NCI-H2227 (cell line): ENCODE measurements around the gene CYP46A1.

Experiments
- DNase-seq: peaks from one replicate; lab custom pipeline; 2025; ENCODE audit not compliant: unreplicated experiment; lab: John Stamatoyannopoulos, UW

The CYP46A1 gene

GRCh38 chr14:99728231-99728920, 44.3 kb downstream of the CYP46A1 start:
- no peak for DNase-seq

- no peak for DNase-seq
Measured at GRCh38 chr14:99728981-99729451, 44.9 kb downstream of the CYP46A1 start.

- peak; percentile 87 for DNase-seq
Measured at GRCh38 chr14:99729991-99730875, 46.1 kb downstream of the CYP46A1 start.

GRCh38 chr14:99730876-99731546, 46.9 kb downstream of the CYP46A1 start:
- no peak for DNase-seq

GRCh38 chr14:99731547-99732435, 47.7 kb downstream of the CYP46A1 start:
- DNase-seq = no peak

- no peak for DNase-seq
Measured at GRCh38 chr14:99732436-99733210, 48.5 kb downstream of the CYP46A1 start.

GRCh38 chr14:99733211-99733539, 49.1 kb downstream of the CYP46A1 start:
- no peak for DNase-seq

GRCh38 chr14:99733540-99734405, 49.7 kb downstream of the CYP46A1 start:
- DNase-seq = no peak

GRCh38 chr14:99734406-99735051, 50.4 kb downstream of the CYP46A1 start:
- no peak for DNase-seq

- DNase-seq = no peak
Measured at GRCh38 chr14:99735189-99736135, 51.4 kb downstream of the CYP46A1 start.

GRCh38 chr14:99736603-99737371, 52.7 kb downstream of the CYP46A1 start:
- peak; percentile 38 for DNase-seq

GRCh38 chr14:99737451-99737951, 53.4 kb downstream of the CYP46A1 start:
- peak; percentile 38 for DNase-seq

GRCh38 chr14:99737956-99738667, 54.0 kb downstream of the CYP46A1 start:
- no peak for DNase-seq

GRCh38 chr14:99740411-99740810, 56.3 kb downstream of the CYP46A1 start:
- DNase-seq = no peak

GRCh38 chr14:99741227-99741976, 57.3 kb downstream of the CYP46A1 start:
- no peak for DNase-seq
